GM23248 (cell line): ENCODE results near the gene TSPAN7. TPM values are rescaled to one million over a fixed set of nuclear protein-coding genes. Genes with fewer than 3 reads are reported as not detected.

Experiments
- DNase-seq: peaks from one replicate; pipeline ENCODE4 v3.0.0-alpha.2; 2015
- H2AFZ ChIP-seq: fragments of 200-600 bp; sonication (generic); 2 replicates; pipeline ENCODE4 v1.6.1; 2016; ENCODE audit warnings: antibody characterized with exemption
- H3F3A ChIP-seq: fragments of 200-600 bp; sonication (generic); 2 replicates; pipeline ENCODE4 v1.6.1; 2016; ENCODE audit warnings: mild to moderate bottlenecking, antibody characterized with exemption, mixed run types; ENCODE audit not compliant: insufficient read depth
- H3K27ac ChIP-seq: fragments of 200-600 bp; sonication (generic); 2 replicates; pipeline ENCODE4 v1.5.1; 2016; ENCODE audit warnings: mild to moderate bottlenecking
- H3K27me3 ChIP-seq: fragments of 200-600 bp; sonication (generic); replicated peaks from 2 replicates; pipeline ENCODE4 v1.6.1; 2016; ENCODE audit warnings: mild to moderate bottlenecking; ENCODE audit not compliant: insufficient read depth
- H3K36me3 ChIP-seq: fragments of 200-600 bp; sonication (generic); 2 replicates; pipeline ENCODE4 v1.6.1; 2016; ENCODE audit warnings: low read depth, mild to moderate bottlenecking
- H3K4me1 ChIP-seq: fragments of 200-600 bp; sonication (generic); 2 replicates; pipeline ENCODE4 v1.6.1; 2016; ENCODE audit warnings: mild to moderate bottlenecking; ENCODE audit not compliant: insufficient read depth
- H3K4me2 ChIP-seq: fragments of 200-600 bp; sonication (generic); one replicate; pipeline ENCODE4 v1.6.1; 2016; ENCODE audit warnings: mild to moderate bottlenecking; ENCODE audit not compliant: unreplicated experiment
- H3K4me3 ChIP-seq: fragments of 200-600 bp; sonication (generic); 2 replicates; pipeline ENCODE4 v1.5.1; 2016; ENCODE audit warnings: mild to moderate bottlenecking
- H3K79me2 ChIP-seq: fragments of 200-600 bp; sonication (generic); 2 replicates; pipeline ENCODE4 v1.6.1; 2016; ENCODE audit warnings: mild to moderate bottlenecking; ENCODE audit not compliant: insufficient read depth
- H3K9ac ChIP-seq: fragments of 200-600 bp; sonication (generic); 2 replicates; pipeline ENCODE4 v1.6.1; 2016; ENCODE audit warnings: mild to moderate bottlenecking
- H3K9me2 ChIP-seq: fragments of 200-600 bp; sonication (generic); 2 replicates; pipeline ENCODE4 v1.6.1; 2016; ENCODE audit warnings: mixed run types, mild to moderate bottlenecking, moderate library complexity; ENCODE audit not compliant: insufficient read depth
- H3K9me3 ChIP-seq: fragments of 200-600 bp; sonication (generic); one replicate; pipeline ENCODE4 v1.6.1; 2017; ENCODE audit warnings: low read depth
- H4K20me1 ChIP-seq: fragments of 200-600 bp; sonication (generic); 2 replicates; pipeline ENCODE4 v1.6.0; 2016; ENCODE audit not compliant: insufficient read depth
- EZH2 ChIP-seq: fragments of 200-600 bp; sonication (generic); IDR thresholded peaks from 2 replicates; pipeline ENCODE4 v1.6.1; 2018; ENCODE audit warnings: antibody characterized with exemption, mild to moderate bottlenecking; ENCODE audit not compliant: insufficient read depth, poor library complexity, severe bottlenecking
- EZH2phosphoT487 ChIP-seq: fragments of 200-600 bp; sonication (generic); IDR thresholded peaks from 2 replicates; pipeline ENCODE4 v1.6.1; 2018; ENCODE audit warnings: antibody characterized with exemption, moderate library complexity, mild to moderate bottlenecking, low read depth; ENCODE audit not compliant: insufficient read depth
- WGBS, 2 experiments: methylation state at CpG; one replicate each; pipeline ENCODE4 v1.1.6; 2015 to 2017; ENCODE audit warnings: low lambda C conversion rate in 2 of 2, low coverage in 1 of 2; ENCODE audit errors: missing lambda C conversion rate in 2 of 2; 5-methylcytosine and 5-hydroxymethylcytosine counted together
- in situ Hi-C: fragments of 300-500 bp; cut with MboI; formaldehyde crosslinking; loops from 2 replicates; pipeline ENCODE4 v1.15.0; 2020
- polyA plus RNA-seq: library from polyadenylated mRNA; unstranded; fragments of >200 nt; fragmentation: Nextera tagmentation; extraction: Ambion mirVana; gene quantifications from 2 replicates; pipeline ENCODE4 v1.2.1, GENCODE V29; 2016
- total RNA-seq: library from RNA; depleted of rRNA; stranded (reverse); fragments of >200 nt; shearing (Covaris generic); gene quantifications from 2 replicates; pipeline ENCODE4 v1.2.3, GENCODE V29; 2014; rRNA removed

Gene TSPAN7
- total RNA-seq: not detected in 2 replicates
- not detected in 2 replicates for polyA plus RNA-seq

GRCh38 chrX:38561126-38561868 lies at the start of gene TSPAN7:
Gene TSPAN7 (plus strand): TSS chrX:38561542. CDS start chrX:38561547, 5 bp downstream.
- H3F3A ChIP-seq: no peaks in the 10 kb centered on the region
- H3K4me3 ChIP-seq: peak within 1 kb of the TSS; percentile 64
- WGBS, 2 experiments: 1 to 3% methylated on average over 20 to 34 of the region's 78 CpGs
- H2AFZ ChIP-seq: peak within 1 kb of the TSS; percentile 77
- no peaks in the 10 kb centered on the region for H3K36me3 ChIP-seq
- no peaks in the 10 kb centered on the region for H3K79me2 ChIP-seq
- no peak within 1 kb of the TSS for H3K9ac ChIP-seq
- peak within 1 kb of the TSS; percentile 68 for H3K4me2 ChIP-seq
- H3K27ac ChIP-seq: no peak within 1 kb of the TSS
- H3K4me1 ChIP-seq: no peaks in the 10 kb centered on the region
- in situ Hi-C loops: no loop called here
- H3K9me3 ChIP-seq: no peaks in the 10 kb centered on the region
- peak; percentile 64 for DNase-seq
- no peak for TF ChIP-seq EZH2
- no peaks in the 10 kb centered on the region for H4K20me1 ChIP-seq
- no peaks in the 10 kb centered on the region for H3K9me2 ChIP-seq
- H3K27me3 ChIP-seq: no peaks in the 10 kb centered on the region

- H3K79me2 ChIP-seq: no peaks in the 10 kb centered on the region
- no peak overlapping the region for H2AFZ ChIP-seq
- 28 to 39% methylated on average over 4 to 5 of the region's 5 CpGs for WGBS, 2 experiments
- no peaks in the 10 kb centered on the region for H3K9me3 ChIP-seq
- H3K27ac ChIP-seq: no peak overlapping the region
- H3K4me1 ChIP-seq: no peaks in the 10 kb centered on the region
- H3F3A ChIP-seq: no peaks in the 10 kb centered on the region
- H3K4me2 ChIP-seq: no peak overlapping the region
- no peaks in the 10 kb centered on the region for H3K36me3 ChIP-seq
- H4K20me1 ChIP-seq: no peaks in the 10 kb centered on the region
- no peak overlapping the region for H3K9ac ChIP-seq
- no peak for DNase-seq
- TF ChIP-seq EZH2 (no peak), EZH2phosphoT487 (no peak)
- H3K4me3 ChIP-seq: no peak overlapping the region
- in situ Hi-C loops: no loop called here
- no peaks in the 10 kb centered on the region for H3K9me2 ChIP-seq
- H3K27me3 ChIP-seq: no peaks in the 10 kb centered on the region
Measured at GRCh38 chrX:38513112-38513742, 48.1 kb upstream of the TSPAN7 start.

- in situ Hi-C loops: no loop called here
- H4K20me1 ChIP-seq: no peaks in the 10 kb centered on the region
- no peak for DNase-seq
- H3K4me2 ChIP-seq: no peak overlapping the region
- H3K4me1 ChIP-seq: no peaks in the 10 kb centered on the region
- H3K9me2 ChIP-seq: no peaks in the 10 kb centered on the region
- no peaks in the 10 kb centered on the region for H3K36me3 ChIP-seq
- H3K4me3 ChIP-seq: no peak overlapping the region
- no peak overlapping the region for H2AFZ ChIP-seq
- H3K9me3 ChIP-seq: no peaks in the 10 kb centered on the region
- TF ChIP-seq EZH2phosphoT487 (no peak), EZH2 (no peak)
- no peaks in the 10 kb centered on the region for H3K79me2 ChIP-seq
- H3K27ac ChIP-seq: no peak overlapping the region
- H3K9ac ChIP-seq: no peak overlapping the region
- H3F3A ChIP-seq: no peaks in the 10 kb centered on the region
- H3K27me3 ChIP-seq: no peaks in the 10 kb centered on the region
Measured at GRCh38 chrX:38514016-38514854, 47.1 kb upstream of the TSPAN7 start.

- Histone ChIP-seq H3K9ac (no peak overlapping the region), H3K27me3 (no peaks in the 10 kb centered on the region), H3K9me2 (no peaks in the 10 kb centered on the region), H3K79me2 (no peaks in the 10 kb centered on the region), H3F3A (no peaks in the 10 kb centered on the region), H3K4me3 (no peak overlapping the region), H3K36me3 (no peaks in the 10 kb centered on the region), H2AFZ (no peak overlapping the region), H3K9me3 (no peaks in the 10 kb centered on the region), H4K20me1 (no peaks in the 10 kb centered on the region), H3K4me2 (no peak overlapping the region), H3K4me1 (no peaks in the 10 kb centered on the region), H3K27ac (no peak overlapping the region)
- 65% methylated on average over 1 of the region's 1 CpG for WGBS, 2 experiments
- DNase-seq: no peak
- in situ Hi-C loops: no loop called here
- no peak for TF ChIP-seq EZH2phosphoT487
- no peak for TF ChIP-seq EZH2
Measured at GRCh38 chrX:38515291-38515690, 46.1 kb upstream of the TSPAN7 start.
